ENCODE data around the gene GRAMD1A. TPM values are rescaled to one million over a fixed set of nuclear protein-coding genes. Genes with fewer than 3 reads are reported as not detected.

GRAMD1A gene
- total and polyA plus RNA-seq, 9 of the 15 experiments (the other 6 are each of a cell fraction or from before 2014, with no cell fraction given): 1.4 to 63.8 (median 38.5) TPM

- TF ChIP-seq PKNOX1 (IDR thresholded peaks at IDR 0.05): no peak
- TF ChIP-seq NRF1 (conservative IDR thresholded peaks at IDR 0.05 in 1 of 2, IDR thresholded peaks at IDR 0.05 in 1 of 2): peak; percentile 50 to 60; a peak in 3 of 4 replicates
- TF ChIP-seq ATF6 (CRISPR knock-in tag; IDR thresholded peaks at IDR 0.05): 0 out of 2 replicates have a peak, but pooled peaks have one; percentile 42
- TF ChIP-seq HMGXB4 (CRISPR knock-in tag; IDR thresholded peaks at IDR 0.05): no peak
- no peak for TF ChIP-seq GTF2B (IDR thresholded peaks at IDR 0.05; ENCODE audit: extremely low read depth, insufficient read length)
- peak; percentile 64 for TF ChIP-seq CHD1 (IDR thresholded peaks at IDR 0.05; ENCODE audit: low read length)
- 0 out of 4 replicates have a peak, but pooled peaks of 1 of the 2 experiments have one; percentile 57 for TF ChIP-seq MNT (conservative IDR thresholded peaks at IDR 0.05)
- TF ChIP-seq E4F1 (CRISPR knock-in tag; IDR thresholded peaks at IDR 0.05; ENCODE audit: borderline replicate concordance): no peak
- TF ChIP-seq CREM (IDR thresholded peaks at IDR 0.05; ENCODE audit: low read depth): peak; percentile 43; the same call in 1 of the 2 replicates
- no peak for TF ChIP-seq RBM15 (IDR thresholded peaks at IDR 0.05; ENCODE audit: insufficient read depth, low read length)
- no peak for TF ChIP-seq ETV5 (CRISPR knock-in tag; IDR thresholded peaks at IDR 0.05; ENCODE audit: low read depth)
- TF ChIP-seq TOE1 (IDR thresholded peaks at IDR 0.05; ENCODE audit: borderline replicate concordance): peak; percentile 57; the same call in 1 of the 2 replicates
- no peak for TF ChIP-seq TOE1 (CRISPR knock-in tag; IDR thresholded peaks at IDR 0.05; ENCODE audit: borderline replicate concordance, low read depth)
- peak; percentile 76 for TF ChIP-seq GABPA (tag; conservative IDR thresholded peaks at IDR 0.05; ENCODE audit: low read depth)
- TF ChIP-seq TAF1 (IDR thresholded peaks at IDR 0.05; ENCODE audit: control insufficient read depth, extremely low read depth, insufficient read depth, low read length, severe bottlenecking): peak; percentile 31
These were observed 36.3 kb upstream of the GRAMD1A start, which contains the start of gene ZNF792 (continued) for GRCh38 chr19:34963573-34964406.
